CD14-positive monocyte (primary cell): ENCODE data around the gene EML1. TPM values are rescaled to one million over a fixed set of nuclear protein-coding genes. Genes with fewer than 3 reads are reported as not detected.

ENCODE experiments used
- DNase-seq, 3 donors: peaks; one replicate each; pipeline ENCODE4 v3.0.0-alpha.2; 2011 to 2022
- H2AFZ ChIP-seq: 2 replicates; pipeline ENCODE4 v1.6.0; 2012; ENCODE audit warnings: mild to moderate bottlenecking, low read depth, low read length, inconsistent platforms; ENCODE audit not compliant: insufficient read depth, poor library complexity, severe bottlenecking
- H3K27ac ChIP-seq, 2 donors: 1 replicate in 1 of 2; 2 replicates in 1 of 2; pipeline ENCODE4 v1.5.1; 2012 to 2013; ENCODE audit warnings: low read length in 2 of 2, control low read depth in 1 of 2, inconsistent platforms in 1 of 2, low read depth in 1 of 2, mild to moderate bottlenecking in 1 of 2
- H3K27me3 ChIP-seq, 2 donors: one replicate each; pipeline versions ENCODE4 v1.6.0 to v1.6.1; 2011 to 2013; ENCODE audit warnings: low read length in 2 of 2; ENCODE audit not compliant: control insufficient read depth in 2 of 2, insufficient read depth in 2 of 2
- H3K36me3 ChIP-seq, 2 donors: replicated peaks in 1 of 2; 1 replicate in 1 of 2; 2 replicates in 1 of 2; pipeline versions ENCODE4 v1.5.1 to v1.6.1; 2012 to 2013; ENCODE audit warnings: low read length in 2 of 2, control low read depth in 1 of 2, inconsistent platforms in 1 of 2, mild to moderate bottlenecking in 1 of 2; ENCODE audit not compliant: insufficient read depth in 2 of 2, control insufficient read depth in 1 of 2
- H3K4me1 ChIP-seq, 2 donors: 1 replicate in 1 of 2; 2 replicates in 1 of 2; pipeline versions ENCODE4 v1.5.1 to v1.6.1; 2012 to 2013; ENCODE audit warnings: low read length in 2 of 2, control low read depth in 1 of 2, inconsistent platforms in 1 of 2, mild to moderate bottlenecking in 1 of 2, moderate library complexity in 1 of 2; ENCODE audit not compliant: insufficient read depth in 2 of 2, control insufficient read depth in 1 of 2
- H3K4me2 ChIP-seq: replicated peaks from 2 replicates; pipeline ENCODE3; 2012; ENCODE audit warnings: low read length, moderate library complexity, mild to moderate bottlenecking; ENCODE audit not compliant: poor library complexity, severe bottlenecking; ENCODE audit errors: extremely low read depth
- H3K4me3 ChIP-seq, 3 experiments: fragments of 200-600 bp in 1 of 3; sonication (generic) in 1 of 3; replicated peaks in 1 of 3; 1 replicate in 2 of 3; 2 replicates in 1 of 3; pipeline ENCODE4 v1.5.1; 2011 to 2013; ENCODE audit warnings: low read length in 3 of 3, mild to moderate bottlenecking in 3 of 3, control low read depth in 2 of 3, low read depth in 2 of 3, inconsistent platforms in 1 of 3, moderate library complexity in 1 of 3
- H3K79me2 ChIP-seq: 2 replicates; pipeline ENCODE4 v1.6.0; 2012; ENCODE audit warnings: mild to moderate bottlenecking, control low read depth, inconsistent platforms, low read length, moderate library complexity; ENCODE audit not compliant: insufficient read depth
- H3K9ac ChIP-seq: 2 replicates; pipeline ENCODE4 v1.6.0; 2017; ENCODE audit warnings: low read length, mild to moderate bottlenecking; ENCODE audit not compliant: insufficient read depth, poor library complexity, severe bottlenecking
- H3K9me3 ChIP-seq, 2 donors: replicated peaks in 1 of 2; 1 replicate in 1 of 2; 2 replicates in 1 of 2; pipeline versions ENCODE4 v1.5.1 to v1.6.1; 2012 to 2013; ENCODE audit warnings: low read length in 2 of 2, control low read depth in 1 of 2; ENCODE audit not compliant: control insufficient read depth in 1 of 2, insufficient read depth in 1 of 2
- H4K20me1 ChIP-seq: 2 replicates; pipeline ENCODE4 v1.6.0; 2012; ENCODE audit warnings: mild to moderate bottlenecking, low read length, control low read depth, moderate library complexity; ENCODE audit not compliant: insufficient read depth
- H3K27ac Mint-ChIP-seq, 7 donors: one replicate each; pipeline ENCODE4 v1.8.0; 2020; ENCODE audit warnings: mild to moderate bottlenecking in 7 of 7, mixed read lengths in 7 of 7, moderate library complexity in 6 of 7, inconsistent platforms in 2 of 7
- H3K27me3 Mint-ChIP-seq, 3 donors: one replicate each; pipeline ENCODE4 v1.8.0; 2021 to 2022; ENCODE audit warnings: low read depth in 3 of 3, mild to moderate bottlenecking in 3 of 3, mixed read lengths in 3 of 3, moderate library complexity in 3 of 3, inconsistent platforms in 1 of 3
- H3K36me3 Mint-ChIP-seq, 2 donors: one replicate each; pipeline ENCODE4 v1.8.0; 2020; ENCODE audit warnings: mixed read lengths in 2 of 2, inconsistent platforms in 1 of 2, mild to moderate bottlenecking in 1 of 2
- H3K4me1 Mint-ChIP-seq: one replicate; pipeline ENCODE4 v1.8.0; 2020; ENCODE audit warnings: mild to moderate bottlenecking, mixed read lengths
- H3K4me3 Mint-ChIP-seq, 2 donors: one replicate each; pipeline ENCODE4 v1.8.0; 2020; ENCODE audit warnings: mild to moderate bottlenecking in 2 of 2, mixed read lengths in 2 of 2, moderate library complexity in 1 of 2
- H3K9me3 Mint-ChIP-seq, 7 donors: one replicate each; pipeline ENCODE4 v1.8.0; 2020 to 2022; ENCODE audit warnings: mixed read lengths in 7 of 7, mild to moderate bottlenecking in 6 of 7, moderate library complexity in 6 of 7, inconsistent platforms in 2 of 7
- CTCF ChIP-seq: fragments of 200-600 bp; IDR thresholded peaks from one replicate; pipeline ENCODE4 v1.8.0; 2022; ENCODE audit warnings: antibody characterized with exemption, mild to moderate bottlenecking
- WGBS: methylation state at CpG from one replicate; pipeline ENCODE4 v1.1.5; 2013; ENCODE audit warnings: missing lambda C conversion rate; ENCODE audit not compliant: insufficient coverage; 5-methylcytosine and 5-hydroxymethylcytosine counted together
- intact Hi-C, 2 donors: fragments of 100-400 bp; cut with micrococcal nuclease; formaldehyde crosslinking; loops; one replicate each; pipeline versions ENCODE4 v1.15.0 to v1.15.1; 2023
- polyA plus RNA-seq, 3 donors: library from polyadenylated mRNA; depleted of rRNA in 1 of 3; unstranded in 2 of 3; stranded (reverse) in 1 of 3; fragments of 300-500 nt in 2 of 3; fragments of >200 nt in 1 of 3; fragmentation: Illumina TruSeq in 2 of 3; gene quantifications; 1 replicate in 2 of 3; 2 replicates in 1 of 3; pipeline ENCODE4 v1.2.3, GENCODE V29; 2012 to 2021

The EML1 gene
- polyA plus RNA-seq, 3 donors, result not detected

DNA sequence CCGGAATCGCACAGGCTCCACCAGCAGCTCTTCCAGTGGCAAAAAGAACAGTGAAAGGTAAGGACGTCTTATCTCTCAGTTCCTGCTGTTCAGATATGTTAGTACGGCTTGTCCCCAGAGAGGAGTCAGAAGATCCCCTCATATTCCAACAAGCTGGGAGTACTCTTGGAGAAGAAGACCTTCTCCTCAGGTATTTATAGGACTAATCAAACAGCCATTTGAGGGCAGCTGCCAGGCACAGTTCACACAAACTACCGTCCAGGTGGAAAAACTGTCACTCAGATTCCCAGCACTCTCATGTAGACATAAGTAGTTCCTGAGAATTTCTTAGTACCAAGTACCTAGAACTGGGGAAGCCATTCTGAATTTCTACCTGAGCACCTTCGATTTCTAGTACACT, 85.3 kb downstream of the EML1 start:
- Mint-ChIP-seq H3K27me3 (peaks cover 7 to 39% (median 13%) of the 10 kb centered on the region in 3 donors), H3K36me3 (no peaks in the 10 kb centered on the region)

GRCh38 chr14:99879401-99880295, 86.4 kb downstream of the EML1 start:
- H3K36me3 Mint-ChIP-seq, result no peaks in the 10 kb centered on the region
- TF ChIP-seq CTCF, result no peak
- Histone ChIP-seq H4K20me1 (no peaks in the 10 kb centered on the region), H2AFZ (no peak overlapping the region), H3K27ac (no peak overlapping the region), H3K4me2 (no peak overlapping the region), H3K36me3 (no peaks in the 10 kb centered on the region), H3K4me1 (no peaks in the 10 kb centered on the region), H3K79me2 (no peaks in the 10 kb centered on the region), H3K4me3 (no peak overlapping the region), H3K9ac (no peak overlapping the region), H3K9me3 (no peaks in the 10 kb centered on the region), H3K27me3 (peaks cover 3 to 11% of the 10 kb centered on the region in 2 donors)
- H3K27ac Mint-ChIP-seq, result no peak overlapping the region
- peaks cover 0 to 2% (median 0%) of the 10 kb centered on the region in 7 donors for H3K9me3 Mint-ChIP-seq
- WGBS, result 95% methylated on average over 3 of the region's 5 CpGs
- H3K4me1 Mint-ChIP-seq, result no peaks in the 10 kb centered on the region
- no peak for DNase-seq
- no peak overlapping the region for H3K4me3 Mint-ChIP-seq
- intact Hi-C loops, result loop anchor here in 1 of 2 donors (5.0 kb wide), 1 partner anchor 357 kb away; no protein-coding TSS in a partner anchor
- H3K27me3 Mint-ChIP-seq, result peaks cover 7 to 34% (median 16%) of the 10 kb centered on the region in 3 donors

More for the DNA sequence above, 85.3 kb downstream of the EML1 start:
- H3K4me3 ChIP-seq, result no peak overlapping the region
- no peaks in the 10 kb centered on the region for H3K4me1 ChIP-seq
- no peak overlapping the region for H3K4me2 ChIP-seq
- no peaks in the 10 kb centered on the region for H4K20me1 ChIP-seq
- Mint-ChIP-seq H3K4me1 (no peaks in the 10 kb centered on the region), H3K27ac (no peak overlapping the region), H3K4me3 (no peak overlapping the region), H3K9me3 (peaks cover 0 to 2% (median 0%) of the 10 kb centered on the region in 7 donors)
- WGBS, result 100% methylated on average over 3 of the region's 6 CpGs
- no peak overlapping the region for H3K9ac ChIP-seq
- H3K36me3 ChIP-seq, result no peaks in the 10 kb centered on the region
- H3K9me3 ChIP-seq, result no peaks in the 10 kb centered on the region
- DNase-seq, result no peak
- H3K27ac ChIP-seq, result no peak overlapping the region
- peaks cover 3 to 11% of the 10 kb centered on the region in 2 donors for H3K27me3 ChIP-seq
- intact Hi-C loops, result no loop called here
- TF ChIP-seq CTCF, result no peak
- no peak overlapping the region for H2AFZ ChIP-seq
- H3K79me2 ChIP-seq, result no peaks in the 10 kb centered on the region
